ENCODE data around the gene KYAT1.
A peak's percentile ranks its signal among the peaks of the same experiment; 100 is the strongest.
"Not testable (repeated sequence)": the region's sequence is repeated elsewhere in the genome, so short reads cannot be mapped to it uniquely, and the experiment has no call there.

KYAT1 gene

GRCh38 chr9:128809831-128810230, 71.9 kb downstream of the KYAT1 start:
- DNase-seq = no peak

- no peak for DNase-seq
These were observed 72.6 kb downstream of the KYAT1 start for GRCh38 chr9:128809036-128809599.

- no peak for DNase-seq
These were observed 73.2 kb downstream of the KYAT1 start for GRCh38 chr9:128808543-128808942.

- DNase-seq = no peak
These were observed 73.9 kb downstream of the KYAT1 start for GRCh38 chr9:128807827-128808226.

GRCh38 chr9:128805661-128806060, 76.1 kb downstream of the KYAT1 start:
- no peak for DNase-seq

GRCh38 chr9:128802482-128802881, 79.3 kb downstream of the KYAT1 start:
- DNase-seq = no peak

- no peak for DNase-seq
These were observed 81.7 kb downstream of the KYAT1 start for GRCh38 chr9:128800061-128800460.

GRCh38 chr9:128798896-128799295, 82.9 kb downstream of the KYAT1 start:
- no peak for DNase-seq

GRCh38 chr9:128794961-128795360, 86.8 kb downstream of the KYAT1 start:
- DNase-seq = not testable (repeated sequence)

- no peak for DNase-seq
These were observed 88.6 kb downstream of the KYAT1 start for GRCh38 chr9:128792978-128793686.

- DNase-seq = no peak
These were observed 89.6 kb downstream of the KYAT1 start for GRCh38 chr9:128792134-128792533.

- no peak for DNase-seq
These were observed 91.2 kb downstream of the KYAT1 start for GRCh38 chr9:128790536-128790935.

GRCh38 chr9:128788445-128788844, 93.3 kb downstream of the KYAT1 start:
- DNase-seq = no peak

GRCh38 chr9:128787659-128788058, 94.1 kb downstream of the KYAT1 start:
- no peak for DNase-seq

- DNase-seq = peak; percentile 18
These were observed 94.8 kb downstream of the KYAT1 start, which contains the start of gene TBC1D13 for GRCh38 chr9:128786681-128787601. Gene TBC1D13 (plus strand): TSS chr9:128787253. CDS start chr9:128787354, 101 bp downstream.

- no peak for DNase-seq
These were observed 96.3 kb downstream of the KYAT1 start for GRCh38 chr9:128785427-128785826.

Data from NCI-H1694 (cell line).